ENCODE measurements around the gene NGFR. TPM values are rescaled to one million over a fixed set of nuclear protein-coding genes. Genes with fewer than 3 reads are reported as not detected.

NGFR gene
- polyA plus RNA-seq, 1 experiment, result not detected

- ChIA-PET CTCF (interaction anchor here (1.1 to 2.2 kb wide), 2 partner anchors 14 to 46 kb away, joined by 3 to 9 read pairs; no protein-coding TSS in a partner anchor), POLR2A (no interaction called here)
- no peak overlapping the region for H3K27ac ChIP-seq (ENCODE audit: low read depth, low read length)
- H3K4me3 ChIP-seq (ENCODE audit: low read depth, low read length), result no peak overlapping the region
- no peak for TF ChIP-seq CTCF (IDR thresholded peaks at IDR 0.05; ENCODE audit: low read depth, low read length)
- peaks cover 52% of the 10 kb centered on the region for H3K27me3 ChIP-seq (ENCODE audit: control insufficient read depth, insufficient read depth, low read length)
- no peak for DNase-seq (ENCODE audit: low read depth, low spot score)
- no peaks in the 10 kb centered on the region for H3K9me3 ChIP-seq (ENCODE audit: control insufficient read depth, insufficient read depth, low read length)
These were observed 15.1 kb downstream of the NGFR start for GRCh38 chr17:49510059-49510719.

- H3K27me3 ChIP-seq (ENCODE audit: control insufficient read depth, insufficient read depth, low read length), result peaks cover 48% of the 10 kb centered on the region
- POLR2A ChIA-PET, result no interaction called here
These were observed 15.6 kb downstream of the NGFR start for GRCh38 chr17:49510720-49511110.

GRCh38 chr17:49511810-49512209 is 16.7 kb downstream of the NGFR start:
- CTCF ChIA-PET, result no interaction called here
- POLR2A ChIA-PET, result no interaction called here
- Histone ChIP-seq H3K4me3 (ENCODE audit: low read depth, low read length) (no peak overlapping the region), H3K27ac (ENCODE audit: low read depth, low read length) (no peak overlapping the region), H3K27me3 (ENCODE audit: control insufficient read depth, insufficient read depth, low read length) (peaks cover 45% of the 10 kb centered on the region), H3K9me3 (ENCODE audit: control insufficient read depth, insufficient read depth, low read length) (no peaks in the 10 kb centered on the region)
- no peak for DNase-seq (ENCODE audit: low read depth, low spot score)
- no peak for TF ChIP-seq CTCF (IDR thresholded peaks at IDR 0.05; ENCODE audit: low read depth, low read length)

More at GRCh38 chr17:49510720-49511110, 15.6 kb downstream of the NGFR start:
- no peak for DNase-seq (ENCODE audit: low read depth, low spot score)
- no peak overlapping the region for H3K27ac ChIP-seq (ENCODE audit: low read depth, low read length)
- no peak overlapping the region for H3K4me3 ChIP-seq (ENCODE audit: low read depth, low read length)
- TF ChIP-seq CTCF (IDR thresholded peaks at IDR 0.05; ENCODE audit: low read depth, low read length), result no peak
- H3K9me3 ChIP-seq (ENCODE audit: control insufficient read depth, insufficient read depth, low read length), result no peaks in the 10 kb centered on the region
- CTCF ChIA-PET, result interaction anchor here (2.2 kb wide), 1 partner anchor 45 kb away, joined by 9 read pairs; no protein-coding TSS in a partner anchor

GRCh38 chr17:49512296-49513043 is 17.4 kb downstream of the NGFR start:
- peaks cover 41% of the 10 kb centered on the region for H3K27me3 ChIP-seq (ENCODE audit: control insufficient read depth, insufficient read depth, low read length)
- DNase-seq (ENCODE audit: low read depth, low spot score), result no peak
- H3K27ac ChIP-seq (ENCODE audit: low read depth, low read length), result no peak overlapping the region
- no peak overlapping the region for H3K4me3 ChIP-seq (ENCODE audit: low read depth, low read length)
- CTCF ChIA-PET, result interaction anchor here (0.6 to 1.4 kb wide), 3 partner anchors 16 to 484 kb away, joined by 3 read pairs; no protein-coding TSS in a partner anchor
- POLR2A ChIA-PET, result no interaction called here
- TF ChIP-seq CTCF (IDR thresholded peaks at IDR 0.05; ENCODE audit: low read depth, low read length), result no peak
- H3K9me3 ChIP-seq (ENCODE audit: control insufficient read depth, insufficient read depth, low read length), result no peaks in the 10 kb centered on the region

GRCh38 chr17:49513044-49513395 is 17.9 kb downstream of the NGFR start:
- Histone ChIP-seq H3K4me3 (ENCODE audit: low read depth, low read length) (no peak overlapping the region), H3K9me3 (ENCODE audit: control insufficient read depth, insufficient read depth, low read length) (no peaks in the 10 kb centered on the region), H3K27me3 (ENCODE audit: control insufficient read depth, insufficient read depth, low read length) (peaks cover 38% of the 10 kb centered on the region), H3K27ac (ENCODE audit: low read depth, low read length) (no peak overlapping the region)
- CTCF ChIA-PET, result interaction anchor here (0.6 to 1.4 kb wide), 3 partner anchors 17 to 483 kb away, joined by 3 read pairs; no protein-coding TSS in a partner anchor
- POLR2A ChIA-PET, result no interaction called here
- no peak for TF ChIP-seq CTCF (IDR thresholded peaks at IDR 0.05; ENCODE audit: low read depth, low read length)
- DNase-seq (ENCODE audit: low read depth, low spot score), result no peak
